ENCODE results near the gene SMIM17. TPM values are rescaled to one million over a fixed set of nuclear protein-coding genes. Genes with fewer than 3 reads are reported as not detected.

Gene SMIM17
- total RNA-seq: not detected

DNA sequence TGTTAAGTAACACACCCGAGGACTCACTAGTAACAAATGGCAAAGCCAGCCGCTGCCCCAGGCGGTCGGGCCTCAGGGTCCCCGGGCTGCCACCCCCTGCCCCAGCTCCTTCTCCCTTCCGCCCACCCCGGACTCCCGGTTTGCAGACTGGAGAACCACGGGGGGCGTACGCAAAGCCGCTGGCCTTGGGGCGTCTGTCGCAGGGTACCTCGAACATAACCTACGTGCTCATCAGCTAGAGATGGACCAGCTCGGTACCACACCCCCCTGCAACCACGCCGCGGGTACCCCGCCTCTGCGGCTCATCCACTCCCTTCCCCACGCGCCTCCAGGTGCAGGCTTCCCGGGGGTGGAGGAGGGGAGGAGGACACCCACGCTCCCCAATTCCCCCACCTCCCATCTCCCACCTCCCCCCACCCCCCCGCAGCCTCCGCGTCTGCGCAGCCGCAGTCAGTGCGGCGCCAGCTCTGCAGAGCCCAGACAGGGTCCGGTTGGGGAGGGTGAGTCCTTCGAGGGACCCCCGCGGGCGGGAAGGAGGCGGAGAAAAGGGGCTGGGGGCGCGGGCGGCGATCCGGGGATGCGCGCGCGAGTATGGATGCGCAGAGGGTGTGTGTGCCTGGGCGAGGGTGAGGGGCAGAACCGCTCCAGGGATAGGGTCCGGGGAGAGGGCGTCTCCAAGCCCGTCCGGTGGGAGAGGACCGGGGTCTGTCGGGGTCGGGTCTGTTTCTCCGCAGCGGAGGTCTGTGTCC is at the start of gene SMIM17:
TSS of gene SMIM17 (plus strand) at position 449 of the 749 bp plus-strand sequence. CDS start 2,509 bp downstream, outside the sequence.
- Mint-ChIP-seq H3K4me1 (ENCODE audit: low read depth) (no peaks in the 10 kb centered on the region), H3K4me3 (no peak within 1 kb of the TSS), H3K36me3 (ENCODE audit: insufficient read depth) (peaks cover 8% of the 10 kb centered on the region), H3K9me3 (peaks cover 56% of the 10 kb centered on the region), H3K27me3 (ENCODE audit: low read depth) (peaks cover 21% of the 10 kb centered on the region)
- ATAC-seq (no peak), DNase-seq (no peak)

DNA sequence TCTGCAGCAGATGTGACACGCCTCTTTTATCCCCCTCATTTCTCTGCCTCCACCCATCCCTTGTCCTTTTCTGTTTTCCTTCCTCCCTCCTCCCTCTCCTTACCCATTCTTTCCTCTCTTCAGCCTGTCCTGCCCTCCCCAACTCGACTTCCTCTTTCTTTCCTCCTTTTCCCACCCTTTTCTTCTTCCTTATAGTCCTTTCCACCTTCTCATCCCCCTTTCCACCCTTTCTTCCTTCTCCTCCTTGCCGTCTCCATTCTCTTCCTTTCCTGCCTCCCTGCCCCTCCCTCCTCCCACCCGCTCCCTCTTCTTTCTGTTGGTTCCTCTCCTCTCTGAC is 48.5 kb upstream of the SMIM17 start:
- Mint-ChIP-seq H3K9me3 (peaks cover 25% of the 10 kb centered on the region), H3K36me3 (ENCODE audit: insufficient read depth) (peaks cover 20% of the 10 kb centered on the region), H3K4me1 (ENCODE audit: low read depth) (peaks cover 17% of the 10 kb centered on the region), H3K27me3 (ENCODE audit: low read depth) (no peaks in the 10 kb centered on the region), H3K4me3 (peak overlapping the region; percentile 96)
- DNase-seq: no peak
- ATAC-seq: no peak

DNA sequence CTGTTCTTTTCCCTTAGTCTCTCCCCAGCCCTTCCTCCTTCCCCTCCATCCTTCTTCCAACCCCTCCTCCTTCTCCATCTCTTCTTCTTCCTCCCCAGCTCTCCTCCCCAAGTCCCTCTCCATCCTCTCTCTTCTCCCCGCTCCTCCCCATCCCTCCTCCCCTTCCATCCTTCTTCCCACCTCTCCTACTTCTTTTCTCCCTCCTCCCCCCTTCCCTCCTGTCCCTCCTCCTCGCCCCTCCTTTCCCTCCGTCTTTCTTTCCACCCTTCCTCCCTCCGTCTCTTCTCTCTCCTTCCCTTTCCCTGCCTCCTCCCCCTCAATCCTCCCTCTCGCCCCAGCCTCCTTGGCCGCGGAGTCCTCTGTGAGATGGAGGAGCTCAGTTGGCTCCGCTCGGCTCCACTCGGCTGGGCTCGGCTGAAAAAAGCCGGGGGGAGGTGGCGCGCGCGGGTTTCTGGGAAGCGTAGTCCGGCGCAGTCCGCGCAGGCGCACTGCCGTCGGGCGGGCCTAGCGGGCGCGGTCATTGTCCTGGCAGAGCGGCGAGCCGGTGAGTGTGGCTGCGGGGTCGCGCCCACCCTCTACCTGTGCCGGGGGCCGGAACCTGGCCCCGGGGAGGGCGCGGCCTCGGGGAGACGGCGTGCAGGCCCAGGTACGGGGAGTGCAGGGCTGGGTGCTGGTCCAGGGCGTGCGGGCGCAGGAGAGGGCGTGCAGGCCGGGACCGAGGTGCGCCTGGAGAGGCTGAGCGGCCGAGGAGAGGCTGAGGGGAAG is 48.0 kb upstream of the SMIM17 start, which contains the start of gene ZNF71:
TSS of gene ZNF71 (plus strand) at position 520 of the 765 bp plus-strand sequence. CDS start 6,257 bp downstream, outside the sequence.
- peak; percentile 97 to 99 for ATAC-seq
- H3K36me3 Mint-ChIP-seq (ENCODE audit: insufficient read depth): peaks cover 20% of the 10 kb centered on the region
- peaks cover 25% of the 10 kb centered on the region for H3K9me3 Mint-ChIP-seq
- H3K27me3 Mint-ChIP-seq (ENCODE audit: low read depth): no peaks in the 10 kb centered on the region
- peak within 1 kb of the TSS; percentile 96 for H3K4me3 Mint-ChIP-seq
- H3K4me1 Mint-ChIP-seq (ENCODE audit: low read depth): peaks cover 17% of the 10 kb centered on the region
- DNase-seq: peak; percentile 83

DNA sequence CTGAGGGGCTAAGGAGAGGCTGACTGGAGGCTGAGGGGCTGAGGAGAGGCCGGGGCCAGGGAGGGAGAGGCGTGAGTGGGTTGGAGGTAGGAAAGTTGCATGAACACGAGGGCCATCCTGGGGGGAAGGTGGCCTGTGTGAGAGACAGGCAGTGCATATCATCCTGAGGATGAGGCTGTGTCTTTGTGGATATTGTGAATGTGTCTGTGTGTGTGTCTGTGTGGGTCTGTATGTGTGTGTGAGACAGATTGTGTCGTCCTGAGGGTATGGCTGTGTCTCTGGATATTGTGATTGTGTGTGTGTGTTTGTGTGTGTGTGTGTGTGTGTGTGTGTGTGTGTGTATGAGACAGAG is 47.4 kb upstream of the SMIM17 start:
- ATAC-seq (peak; percentile 27 to 41), DNase-seq (no peak)
- Mint-ChIP-seq H3K9me3 (peaks cover 24% of the 10 kb centered on the region), H3K27me3 (ENCODE audit: low read depth) (no peaks in the 10 kb centered on the region), H3K36me3 (ENCODE audit: insufficient read depth) (peaks cover 21% of the 10 kb centered on the region), H3K4me1 (ENCODE audit: low read depth) (peaks cover 18% of the 10 kb centered on the region), H3K4me3 (peak overlapping the region; percentile 96)

DNA sequence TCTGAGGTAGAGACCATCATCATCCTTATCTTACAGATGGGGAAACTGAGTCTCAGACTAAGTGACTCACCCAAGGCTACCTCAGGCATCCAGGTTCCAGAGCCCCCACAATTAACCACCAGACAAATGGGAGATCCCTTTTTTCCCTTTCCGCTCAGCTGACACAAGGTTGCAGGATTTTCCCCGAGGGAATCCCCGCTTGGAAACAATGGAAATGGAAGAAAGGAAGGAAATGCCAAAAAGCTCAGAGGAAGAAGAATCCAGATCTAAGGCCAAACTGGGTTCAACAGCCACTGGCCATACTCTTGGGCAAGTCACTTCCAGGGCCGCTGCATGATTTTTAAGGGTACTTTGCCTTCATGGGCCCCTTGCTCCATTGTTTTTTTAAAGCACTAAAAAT is 46.3 kb upstream of the SMIM17 start:
- DNase-seq (no peak), ATAC-seq (no peak)
- peak overlapping the region; percentile 96 for H3K4me3 Mint-ChIP-seq
- H3K9me3 Mint-ChIP-seq: peaks cover 25% of the 10 kb centered on the region
- H3K36me3 Mint-ChIP-seq (ENCODE audit: insufficient read depth): peaks cover 33% of the 10 kb centered on the region
- no peaks in the 10 kb centered on the region for H3K27me3 Mint-ChIP-seq (ENCODE audit: low read depth)
- H3K4me1 Mint-ChIP-seq (ENCODE audit: low read depth): peaks cover 19% of the 10 kb centered on the region

DNA sequence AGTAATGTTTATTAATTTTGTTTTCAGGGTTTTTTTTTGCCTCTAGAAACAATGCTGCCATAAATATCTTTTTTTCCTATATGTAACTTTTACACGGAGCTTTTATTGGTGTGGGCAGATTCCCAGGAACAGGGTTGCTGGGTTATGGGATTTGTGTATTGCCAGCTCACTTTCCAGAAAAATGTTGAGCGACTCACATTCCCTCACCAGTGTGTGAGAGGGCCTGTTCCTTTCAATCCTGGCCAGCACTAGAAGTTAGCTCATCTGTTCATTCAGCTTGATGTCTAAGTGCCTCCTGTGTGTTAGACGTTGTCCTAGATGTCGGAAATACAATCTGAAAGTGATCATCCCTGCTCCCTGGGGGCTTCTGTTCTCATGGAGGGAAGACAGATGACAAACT is 45.3 kb upstream of the SMIM17 start:
- DNase-seq (no peak), ATAC-seq (no peak)
- H3K36me3 Mint-ChIP-seq (ENCODE audit: insufficient read depth): peaks cover 42% of the 10 kb centered on the region
- H3K27me3 Mint-ChIP-seq (ENCODE audit: low read depth): no peaks in the 10 kb centered on the region
- peaks cover 20% of the 10 kb centered on the region for H3K4me1 Mint-ChIP-seq (ENCODE audit: low read depth)
- no peak overlapping the region for H3K4me3 Mint-ChIP-seq
- peaks cover 29% of the 10 kb centered on the region for H3K9me3 Mint-ChIP-seq

DNA sequence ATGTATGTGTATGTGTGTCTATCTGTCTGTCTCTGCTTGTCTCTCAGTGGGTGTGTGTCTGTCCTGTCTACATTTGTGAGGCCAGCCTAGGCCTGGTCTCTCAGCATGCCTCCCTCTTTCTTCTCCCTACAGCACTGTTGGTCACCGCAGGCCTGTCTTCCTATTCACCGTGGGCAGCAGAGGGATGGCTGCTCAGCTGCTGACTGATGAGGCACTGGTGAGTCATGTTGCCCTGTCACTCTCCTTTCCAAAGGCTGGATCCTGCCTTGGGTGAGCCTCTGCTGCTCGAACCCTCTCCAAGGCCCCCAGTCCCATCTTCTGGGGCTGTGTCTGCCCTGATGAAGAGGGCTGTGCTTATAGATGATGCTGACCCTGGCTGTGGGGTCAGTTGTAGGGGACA is 41.6 kb upstream of the SMIM17 start:
- no peak for DNase-seq
- Mint-ChIP-seq H3K4me3 (no peak overlapping the region), H3K36me3 (ENCODE audit: insufficient read depth) (peaks cover 62% of the 10 kb centered on the region), H3K9me3 (peaks cover 34% of the 10 kb centered on the region), H3K4me1 (ENCODE audit: low read depth) (peaks cover 12% of the 10 kb centered on the region), H3K27me3 (ENCODE audit: low read depth) (no peaks in the 10 kb centered on the region)
- ATAC-seq: no peak

DNA sequence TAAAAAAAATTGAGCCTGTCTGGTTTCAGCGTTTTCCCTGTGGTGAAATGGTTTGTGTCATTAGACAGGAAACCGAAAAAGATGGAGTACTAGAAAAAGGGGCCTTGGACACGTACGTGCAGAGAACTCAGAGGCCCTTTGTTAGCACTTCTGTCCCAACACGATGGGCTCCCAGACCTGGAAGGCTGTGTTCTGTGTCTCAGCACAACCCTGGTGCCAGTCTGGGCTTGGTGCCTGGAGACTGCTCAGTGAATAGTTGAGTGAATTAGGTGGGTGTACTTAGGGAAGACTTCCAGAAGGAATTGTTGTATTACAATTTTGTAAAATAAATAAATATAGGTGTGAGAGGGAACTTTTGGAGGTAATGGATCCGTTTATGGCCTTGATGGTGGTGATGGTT is 39.1 kb upstream of the SMIM17 start:
- DNase-seq: no peak
- H3K27me3 Mint-ChIP-seq (ENCODE audit: low read depth): no peaks in the 10 kb centered on the region
- no peak for ATAC-seq
- H3K4me3 Mint-ChIP-seq: no peak overlapping the region
- peaks cover 66% of the 10 kb centered on the region for H3K36me3 Mint-ChIP-seq (ENCODE audit: insufficient read depth)
- peaks cover 7% of the 10 kb centered on the region for H3K4me1 Mint-ChIP-seq (ENCODE audit: low read depth)
- H3K9me3 Mint-ChIP-seq: peaks cover 40% of the 10 kb centered on the region

DNA sequence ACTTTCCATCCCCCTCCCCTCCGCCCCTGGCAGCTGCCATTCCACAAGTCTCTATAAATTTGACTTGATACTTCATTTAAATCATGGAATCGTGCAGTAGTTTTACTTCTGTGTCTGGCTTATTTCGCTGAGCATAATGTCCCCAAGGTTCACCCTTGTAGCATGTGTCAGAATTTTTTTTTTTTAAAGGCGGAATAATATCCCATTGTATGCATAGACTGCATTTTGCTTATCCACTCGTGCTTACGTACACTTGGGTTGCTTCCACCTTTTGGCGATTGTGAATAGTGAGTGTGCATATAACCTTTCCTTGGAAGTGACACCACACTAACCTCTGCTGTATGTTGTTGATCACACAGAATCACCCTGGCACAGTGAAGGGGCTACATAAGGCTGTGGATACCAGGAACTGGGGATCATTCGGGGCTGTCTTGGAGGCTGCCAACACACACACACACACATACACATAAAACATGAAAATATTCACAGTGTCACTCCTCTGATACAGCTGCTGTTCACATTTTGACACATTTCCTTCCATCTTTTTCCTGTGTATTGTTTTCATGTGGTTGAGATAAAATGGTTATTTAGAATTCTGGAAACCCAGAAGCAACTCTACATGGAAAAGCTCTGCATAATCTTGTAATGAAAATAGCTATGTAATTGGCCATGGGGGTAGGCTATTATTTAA is 34.5 kb upstream of the SMIM17 start:
- Mint-ChIP-seq H3K9me3 (peaks cover 50% of the 10 kb centered on the region), H3K36me3 (ENCODE audit: insufficient read depth) (peaks cover 63% of the 10 kb centered on the region), H3K4me1 (ENCODE audit: low read depth) (peaks cover 3% of the 10 kb centered on the region), H3K27me3 (ENCODE audit: low read depth) (no peaks in the 10 kb centered on the region), H3K4me3 (no peak overlapping the region)
- no peak for DNase-seq
- ATAC-seq: no peak

DNA sequence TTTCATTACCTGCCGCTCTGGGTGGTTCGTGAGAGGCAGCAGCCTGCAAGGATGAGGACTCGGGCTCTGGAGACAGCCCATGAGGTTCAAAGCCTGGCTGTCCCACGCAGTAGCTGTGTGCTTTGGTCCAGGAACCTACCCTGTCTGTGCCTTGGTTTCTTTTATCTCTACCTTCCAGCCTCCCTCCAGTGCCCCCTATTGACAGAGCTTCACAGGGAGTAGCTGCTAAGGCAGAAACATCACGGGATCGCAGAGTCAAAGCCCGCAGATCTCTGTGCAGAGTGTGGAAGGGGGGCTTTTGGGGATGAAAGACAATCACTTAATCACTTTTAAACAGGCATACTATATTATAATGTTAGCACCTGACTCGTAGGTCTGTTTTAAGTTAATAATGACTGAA is 31.7 kb upstream of the SMIM17 start:
- H3K27me3 Mint-ChIP-seq (ENCODE audit: low read depth): no peaks in the 10 kb centered on the region
- peaks cover 73% of the 10 kb centered on the region for H3K9me3 Mint-ChIP-seq
- peaks cover 77% of the 10 kb centered on the region for H3K36me3 Mint-ChIP-seq (ENCODE audit: insufficient read depth)
- H3K4me1 Mint-ChIP-seq (ENCODE audit: low read depth): peaks cover 3% of the 10 kb centered on the region
- ATAC-seq (no peak), DNase-seq (no peak)
- no peak overlapping the region for H3K4me3 Mint-ChIP-seq

DNA sequence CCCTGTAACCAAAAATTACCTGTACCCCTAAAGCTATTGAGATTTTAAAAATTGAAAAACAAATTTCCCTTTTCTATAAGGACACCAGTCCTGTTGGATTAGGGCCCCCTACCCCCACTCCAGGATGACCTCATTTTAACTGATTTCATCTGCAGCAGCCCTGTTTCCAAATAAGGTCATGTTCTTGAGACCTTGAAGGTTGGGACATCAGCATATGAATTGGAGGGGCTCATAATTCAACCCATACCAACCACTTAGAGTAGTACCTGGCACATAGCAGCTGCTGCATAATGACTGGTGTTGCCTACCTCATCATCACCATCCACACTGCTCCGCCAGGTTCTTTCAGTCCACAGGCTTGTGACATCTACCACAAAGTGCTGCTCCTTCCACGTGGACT is 30.2 kb upstream of the SMIM17 start:
- ATAC-seq (no peak), DNase-seq (no peak)
- peaks cover 3% of the 10 kb centered on the region for H3K4me1 Mint-ChIP-seq (ENCODE audit: low read depth)
- no peaks in the 10 kb centered on the region for H3K27me3 Mint-ChIP-seq (ENCODE audit: low read depth)
- H3K36me3 Mint-ChIP-seq (ENCODE audit: insufficient read depth): peaks cover 83% of the 10 kb centered on the region
- H3K4me3 Mint-ChIP-seq: no peak overlapping the region
- H3K9me3 Mint-ChIP-seq: peaks cover 83% of the 10 kb centered on the region

DNA sequence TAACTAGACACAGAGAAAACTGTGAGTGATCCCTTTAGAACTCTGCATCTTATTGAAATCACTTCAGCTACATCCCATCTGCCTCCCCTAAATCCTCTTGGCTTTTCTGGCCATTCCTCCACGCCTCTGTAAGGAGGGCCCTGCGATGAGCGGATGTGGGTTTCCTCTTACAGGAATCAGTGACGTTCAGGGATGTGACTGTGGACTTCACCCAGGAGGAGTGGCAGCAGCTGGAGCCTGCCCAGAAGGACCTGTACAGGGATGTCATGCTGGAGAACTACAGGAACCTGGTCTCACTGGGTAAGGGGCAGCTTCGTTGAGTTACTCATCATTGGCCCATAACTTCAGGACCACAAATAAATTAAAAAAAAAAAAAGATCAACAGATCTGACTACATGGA is 29.3 kb upstream of the SMIM17 start:
- ATAC-seq (no peak), DNase-seq (no peak)
- Mint-ChIP-seq H3K4me1 (ENCODE audit: low read depth) (peaks cover 3% of the 10 kb centered on the region), H3K4me3 (no peak overlapping the region), H3K36me3 (ENCODE audit: insufficient read depth) (peaks cover 84% of the 10 kb centered on the region), H3K9me3 (peaks cover 82% of the 10 kb centered on the region), H3K27me3 (ENCODE audit: low read depth) (no peaks in the 10 kb centered on the region)

DNA sequence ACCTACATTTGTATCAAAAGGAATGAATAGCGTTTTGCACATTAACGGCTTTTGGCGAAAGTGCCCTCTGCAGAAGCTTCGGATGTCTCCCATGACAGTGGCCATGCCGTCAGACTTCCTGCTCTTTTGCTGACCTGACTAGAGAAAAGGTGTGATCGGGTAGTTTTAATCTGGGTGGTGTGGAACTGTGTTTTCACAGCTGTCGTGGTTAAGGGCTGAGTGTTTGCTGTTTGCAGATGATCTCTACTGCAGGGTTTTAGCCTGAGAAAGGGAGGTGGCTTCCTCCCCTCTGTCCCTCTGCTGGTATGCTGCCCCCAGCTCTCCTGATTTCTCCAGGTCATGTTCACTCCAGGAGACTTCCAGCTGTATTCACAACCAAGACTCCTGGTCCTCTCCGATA is 25.4 kb upstream of the SMIM17 start:
- DNase-seq: no peak
- Mint-ChIP-seq H3K4me1 (ENCODE audit: low read depth) (no peaks in the 10 kb centered on the region), H3K9me3 (peaks cover 74% of the 10 kb centered on the region), H3K27me3 (ENCODE audit: low read depth) (no peaks in the 10 kb centered on the region), H3K4me3 (no peak overlapping the region), H3K36me3 (ENCODE audit: insufficient read depth) (peaks cover 85% of the 10 kb centered on the region)
- ATAC-seq: no peak

DNA sequence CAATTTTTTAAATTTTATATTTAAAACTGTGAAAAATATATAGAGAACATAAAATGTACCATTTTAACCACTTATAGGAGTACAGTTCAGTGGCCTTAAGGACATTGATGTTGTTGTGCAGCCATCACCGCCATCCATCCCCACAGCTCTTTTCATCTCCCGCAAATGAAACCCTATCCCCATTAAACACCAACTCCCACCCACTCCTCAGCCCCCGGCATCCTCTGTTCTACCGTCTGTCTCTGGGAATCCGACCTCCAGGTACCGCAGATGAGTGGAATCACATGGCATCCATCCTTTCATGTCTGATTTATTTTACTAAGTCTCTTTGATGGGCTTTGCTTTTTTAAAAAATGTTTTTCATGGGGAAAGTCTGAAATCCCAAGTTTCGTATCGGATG is 23.8 kb upstream of the SMIM17 start:
- H3K4me1 Mint-ChIP-seq (ENCODE audit: low read depth): no peaks in the 10 kb centered on the region
- ATAC-seq: no peak
- no peak for DNase-seq
- peaks cover 84% of the 10 kb centered on the region for H3K36me3 Mint-ChIP-seq (ENCODE audit: insufficient read depth)
- no peak overlapping the region for H3K4me3 Mint-ChIP-seq
- H3K9me3 Mint-ChIP-seq: peaks cover 71% of the 10 kb centered on the region
- no peaks in the 10 kb centered on the region for H3K27me3 Mint-ChIP-seq (ENCODE audit: low read depth)

All from activated T-cell treated with anti-CD3 and anti-CD28 coated beads, Interleukin-2, amount 50 U/mL, for 4 hours (primary cell).